Measurements from ENCODE around the gene HTR4.

GRCh38 chr5:148584103-148584502, 70.2 kb downstream of the HTR4 start:
- TF ChIP-seq, protein P1, sequence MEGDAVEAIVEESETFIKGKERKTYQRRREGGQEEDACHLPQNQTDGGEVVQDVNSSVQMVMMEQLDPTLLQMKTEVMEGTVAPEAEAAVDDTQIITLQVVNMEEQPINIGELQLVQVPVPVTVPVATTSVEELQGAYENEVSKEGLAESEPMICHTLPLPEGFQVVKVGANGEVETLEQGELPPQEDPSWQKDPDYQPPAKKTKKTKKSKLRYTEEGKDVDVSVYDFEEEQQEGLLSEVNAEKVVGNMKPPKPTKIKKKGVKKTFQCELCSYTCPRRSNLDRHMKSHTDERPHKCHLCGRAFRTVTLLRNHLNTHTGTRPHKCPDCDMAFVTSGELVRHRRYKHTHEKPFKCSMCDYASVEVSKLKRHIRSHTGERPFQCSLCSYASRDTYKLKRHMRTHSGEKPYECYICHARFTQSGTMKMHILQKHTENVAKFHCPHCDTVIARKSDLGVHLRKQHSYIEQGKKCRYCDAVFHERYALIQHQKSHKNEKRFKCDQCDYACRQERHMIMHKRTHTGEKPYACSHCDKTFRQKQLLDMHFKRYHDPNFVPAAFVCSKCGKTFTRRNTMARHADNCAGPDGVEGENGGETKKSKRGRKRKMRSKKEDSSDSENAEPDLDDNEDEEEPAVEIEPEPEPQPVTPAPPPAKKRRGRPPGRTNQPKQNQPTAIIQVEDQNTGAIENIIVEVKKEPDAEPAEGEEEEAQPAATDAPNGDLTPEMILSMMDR (IDR thresholded peaks at IDR 0.05), result no peak
- TF ChIP-seq, protein P2, sequence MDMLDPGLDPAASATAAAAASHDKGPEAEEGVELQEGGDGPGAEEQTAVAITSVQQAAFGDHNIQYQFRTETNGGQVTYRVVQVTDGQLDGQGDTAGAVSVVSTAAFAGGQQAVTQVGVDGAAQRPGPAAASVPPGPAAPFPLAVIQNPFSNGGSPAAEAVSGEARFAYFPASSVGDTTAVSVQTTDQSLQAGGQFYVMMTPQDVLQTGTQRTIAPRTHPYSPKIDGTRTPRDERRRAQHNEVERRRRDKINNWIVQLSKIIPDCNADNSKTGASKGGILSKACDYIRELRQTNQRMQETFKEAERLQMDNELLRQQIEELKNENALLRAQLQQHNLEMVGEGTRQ (IDR thresholded peaks at IDR 0.05; ENCODE audit: borderline replicate concordance, low read depth, low read length), result no peak
- TF ChIP-seq MXI1 (IDR thresholded peaks at IDR 0.05; ENCODE audit: low read depth, low read length) (no peak), TAF1 (IDR thresholded peaks at IDR 0.05; ENCODE audit: borderline replicate concordance, low read depth, low read length) (no peak), RCOR1 (IDR thresholded peaks at IDR 0.05; ENCODE audit: low read length) (no peak), FOXM1 (IDR thresholded peaks at IDR 0.05; ENCODE audit: low read depth) (no peak)

Data from SK-N-SH (cell line).